Colonic mucosa (tissue), 4 donors: ENCODE measurements around the gene GRIK4. TPM values are rescaled to one million over a fixed set of nuclear protein-coding genes. Genes with fewer than 3 reads are reported as not detected.

ENCODE experiments used
- DNase-seq: peaks from one replicate; pipeline ENCODE4 v3.0.0-alpha.2; 2020
- H3K27ac ChIP-seq: fragments of 200-600 bp; one replicate; pipeline ENCODE4 v1.8.0; 2021
- H3K27me3 ChIP-seq: fragments of 200-600 bp; one replicate; pipeline ENCODE4 v1.8.0; 2021
- H3K36me3 ChIP-seq: fragments of 200-600 bp; one replicate; pipeline ENCODE4 v1.8.0; 2021
- H3K4me1 ChIP-seq: fragments of 200-600 bp; one replicate; pipeline ENCODE4 v1.8.0; 2021; ENCODE audit warnings: mild to moderate bottlenecking
- H3K4me3 ChIP-seq: fragments of 200-600 bp; one replicate; pipeline ENCODE4 v1.8.0; 2021
- H3K9ac ChIP-seq, 2 donors: one replicate each; pipeline ENCODE4 v1.7.0; 2013; ENCODE audit warnings: control low read depth in 2 of 2, low read depth in 2 of 2, low read length in 2 of 2
- H3K9me3 ChIP-seq: fragments of 200-600 bp; one replicate; pipeline ENCODE4 v1.8.0; 2021
- intact Hi-C: fragments of 100-400 bp; cut with DNase I; formaldehyde crosslinking; loops from one replicate; pipeline ENCODE4 v1.14.1; 2022
- total RNA-seq, 2 donors: library from RNA; stranded (reverse); fragmentation: NEBNext Ultra II Directional in 1 of 2; extraction: Animal tissue kit (Norgen Biotek cat#: 25700) in 1 of 2; gene quantifications; one replicate each; pipeline ENCODE4 v1.2.1, GENCODE V29; 2021
- TF ChIP-seq, protein P1 (sequence below): fragments of 200-600 bp; IDR thresholded peaks from one replicate; pipeline ENCODE4 v1.8.0; 2022; ENCODE audit warnings: antibody characterized with exemption, mild to moderate bottlenecking
- donor health status: healthy.
- donor health status: DM: no; HTN: no; CAD: no.
- donor health status: DM: no; HTN: no; CAD: no.

GRIK4 gene
- total RNA-seq, 2 donors from 2014 or later: 0.10 to 0.21 TPM

DNA sequence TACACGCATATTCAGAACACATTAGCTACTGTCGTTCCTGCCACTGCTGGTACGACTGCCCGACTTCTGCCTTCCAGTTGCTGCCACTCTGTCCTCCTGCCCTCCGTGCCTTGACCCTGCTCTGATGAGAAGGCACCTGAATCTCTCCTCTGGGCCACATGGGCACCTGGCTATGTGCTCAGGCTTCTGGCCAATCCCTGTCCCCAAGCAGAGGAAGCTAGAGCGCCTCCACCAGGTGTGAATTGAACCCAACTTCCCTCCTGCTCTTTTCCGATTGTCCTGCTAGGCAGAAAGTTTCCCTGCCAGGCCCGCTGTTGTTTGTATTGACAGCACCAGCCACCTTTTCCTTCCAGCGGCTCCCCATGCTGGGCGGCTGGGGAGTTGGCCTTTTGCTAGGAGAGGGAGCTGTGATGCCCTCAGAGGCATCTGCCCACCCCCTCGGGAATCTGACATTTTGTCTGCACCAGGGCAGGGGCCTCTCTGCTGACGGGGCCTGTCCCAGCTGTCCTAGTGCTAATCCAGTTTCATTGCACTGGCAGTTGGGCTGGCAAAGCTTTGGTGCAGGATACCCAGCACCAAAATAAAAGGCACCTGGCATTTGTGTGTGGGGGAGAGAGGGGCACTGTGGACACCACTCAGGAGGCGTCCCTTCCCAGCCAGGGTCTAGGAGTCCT lies 118.0 kb downstream of the GRIK4 start:
- TF ChIP-seq, protein P1, sequence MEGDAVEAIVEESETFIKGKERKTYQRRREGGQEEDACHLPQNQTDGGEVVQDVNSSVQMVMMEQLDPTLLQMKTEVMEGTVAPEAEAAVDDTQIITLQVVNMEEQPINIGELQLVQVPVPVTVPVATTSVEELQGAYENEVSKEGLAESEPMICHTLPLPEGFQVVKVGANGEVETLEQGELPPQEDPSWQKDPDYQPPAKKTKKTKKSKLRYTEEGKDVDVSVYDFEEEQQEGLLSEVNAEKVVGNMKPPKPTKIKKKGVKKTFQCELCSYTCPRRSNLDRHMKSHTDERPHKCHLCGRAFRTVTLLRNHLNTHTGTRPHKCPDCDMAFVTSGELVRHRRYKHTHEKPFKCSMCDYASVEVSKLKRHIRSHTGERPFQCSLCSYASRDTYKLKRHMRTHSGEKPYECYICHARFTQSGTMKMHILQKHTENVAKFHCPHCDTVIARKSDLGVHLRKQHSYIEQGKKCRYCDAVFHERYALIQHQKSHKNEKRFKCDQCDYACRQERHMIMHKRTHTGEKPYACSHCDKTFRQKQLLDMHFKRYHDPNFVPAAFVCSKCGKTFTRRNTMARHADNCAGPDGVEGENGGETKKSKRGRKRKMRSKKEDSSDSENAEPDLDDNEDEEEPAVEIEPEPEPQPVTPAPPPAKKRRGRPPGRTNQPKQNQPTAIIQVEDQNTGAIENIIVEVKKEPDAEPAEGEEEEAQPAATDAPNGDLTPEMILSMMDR: no peak
- Histone ChIP-seq H3K4me3 (no peak overlapping the region), H3K27me3 (no peaks in the 10 kb centered on the region), H3K4me1 (no peaks in the 10 kb centered on the region), H3K9ac (no peak overlapping the region), H3K36me3 (no peaks in the 10 kb centered on the region), H3K27ac (no peak overlapping the region), H3K9me3 (no peaks in the 10 kb centered on the region)
- no peak for DNase-seq
- intact Hi-C loops: no loop called here

DNA sequence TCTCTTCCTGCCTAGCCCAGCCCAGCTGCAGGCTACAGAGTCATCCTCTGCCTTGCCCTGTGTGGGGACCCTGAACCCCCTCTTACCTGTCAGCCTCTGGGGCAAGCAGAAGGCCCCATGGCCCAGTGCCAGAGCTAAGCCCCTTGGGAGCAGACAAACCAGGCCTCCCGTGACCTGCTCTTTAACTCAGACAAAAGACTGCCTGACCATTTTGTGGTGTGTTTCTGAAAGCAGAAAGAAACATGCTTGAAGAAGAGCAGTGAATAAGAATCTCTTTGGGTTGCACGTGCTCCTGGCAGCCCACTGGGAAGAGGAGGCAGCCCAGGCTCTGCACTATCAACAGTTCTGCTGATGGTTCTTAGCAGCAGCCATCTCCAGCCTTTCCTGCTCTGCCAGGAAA lies 118.6 kb downstream of the GRIK4 start:
- no peak for DNase-seq
- no peak overlapping the region for H3K27ac ChIP-seq
- H3K27me3 ChIP-seq: no peaks in the 10 kb centered on the region
- no peaks in the 10 kb centered on the region for H3K36me3 ChIP-seq
- H3K4me3 ChIP-seq: no peak overlapping the region
- no peaks in the 10 kb centered on the region for H3K4me1 ChIP-seq
- intact Hi-C loops: no loop called here
- TF ChIP-seq, protein P1: no peak
- H3K9me3 ChIP-seq: no peaks in the 10 kb centered on the region
- no peak overlapping the region for H3K9ac ChIP-seq

DNA sequence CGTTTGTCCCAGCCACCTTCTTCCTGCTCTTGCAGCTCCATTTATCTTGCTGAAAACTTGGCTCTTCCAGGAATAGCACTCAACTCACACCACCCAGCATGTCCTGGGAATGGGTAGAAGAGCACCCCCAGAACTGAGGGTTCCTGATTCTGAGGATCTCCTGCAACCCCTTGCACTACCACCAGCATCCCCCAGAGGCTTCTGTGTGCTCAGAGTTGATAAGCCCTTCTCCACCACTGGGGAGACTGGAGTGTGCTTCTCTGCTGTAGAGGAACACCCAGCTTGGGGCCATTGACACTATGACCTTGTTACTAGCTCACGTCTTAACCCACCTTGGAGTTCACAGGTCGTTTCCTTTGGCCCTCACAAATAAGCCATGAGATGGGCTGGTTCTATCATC lies 121.0 kb downstream of the GRIK4 start:
- no peaks in the 10 kb centered on the region for H3K36me3 ChIP-seq
- no peaks in the 10 kb centered on the region for H3K27me3 ChIP-seq
- DNase-seq: no peak
- no peaks in the 10 kb centered on the region for H3K9me3 ChIP-seq
- no peaks in the 10 kb centered on the region for H3K4me1 ChIP-seq
- no peak overlapping the region for H3K9ac ChIP-seq
- TF ChIP-seq, protein P1: no peak
- intact Hi-C loops: no loop called here
- H3K27ac ChIP-seq: no peak overlapping the region
- no peak overlapping the region for H3K4me3 ChIP-seq

DNA sequence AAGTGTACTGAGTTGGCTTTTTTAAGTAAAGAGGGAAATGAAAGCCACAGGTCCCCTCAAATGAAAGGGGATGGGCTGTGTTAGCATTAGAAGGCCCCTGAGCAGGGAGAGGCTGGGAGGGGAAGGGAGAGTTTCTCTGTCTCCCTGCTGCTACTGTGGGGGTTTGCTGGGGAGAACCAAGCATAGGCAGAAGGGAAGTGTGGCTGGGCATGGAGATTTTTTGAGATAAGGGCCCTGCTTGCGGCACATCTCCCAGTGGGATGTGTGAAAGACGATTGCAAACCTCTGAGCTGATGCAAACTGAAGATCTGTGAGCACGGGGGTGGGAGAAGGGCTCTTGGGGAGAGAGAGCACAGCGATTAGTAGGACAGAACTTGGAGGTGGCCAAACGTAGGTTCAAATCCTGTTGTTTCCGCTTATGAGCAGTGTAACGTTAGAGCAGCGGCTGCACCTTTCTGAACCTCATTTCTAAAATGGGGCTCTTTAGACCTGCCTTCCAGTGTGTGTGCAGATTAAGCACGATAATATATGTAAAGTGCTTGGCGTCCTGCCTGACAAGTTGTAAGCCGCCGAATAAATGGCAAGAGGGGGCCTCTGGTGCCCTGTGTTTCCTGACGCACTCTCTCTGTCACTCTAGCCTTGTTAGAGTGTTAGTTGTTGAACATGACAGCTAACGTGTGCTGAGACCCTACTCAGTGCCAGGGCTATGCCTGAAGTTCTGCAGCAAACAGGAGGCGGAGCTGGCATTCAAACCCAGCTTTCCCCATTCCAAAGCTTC lies 122.3 kb downstream of the GRIK4 start:
- TF ChIP-seq, protein P1: no peak

DNA sequence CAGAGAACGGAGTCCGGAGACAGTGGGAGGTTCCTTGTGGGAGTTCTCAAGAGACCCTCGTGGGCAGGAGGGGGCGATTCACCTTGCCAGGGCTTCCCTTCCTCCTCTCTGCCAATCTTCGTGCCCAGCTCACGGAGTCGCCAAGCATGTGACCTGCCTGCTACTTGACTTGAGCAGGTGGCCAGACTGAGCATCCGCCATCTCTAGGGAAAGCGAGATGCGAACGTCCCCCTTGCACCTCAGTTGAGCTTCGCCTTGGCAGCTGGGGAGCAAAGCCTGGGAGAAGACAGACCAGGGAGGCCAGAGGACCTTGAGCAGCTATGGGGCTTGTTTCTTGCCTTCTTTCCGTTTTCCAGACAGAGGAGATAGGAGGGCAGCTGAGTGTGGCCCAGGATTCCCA lies 123.2 kb downstream of the GRIK4 start:
- Histone ChIP-seq H3K27ac (no peak overlapping the region), H3K4me1 (no peaks in the 10 kb centered on the region), H3K9ac (no peak overlapping the region), H3K27me3 (no peaks in the 10 kb centered on the region), H3K4me3 (no peak overlapping the region), H3K36me3 (no peaks in the 10 kb centered on the region), H3K9me3 (no peaks in the 10 kb centered on the region)
- DNase-seq: no peak
- intact Hi-C loops: no loop called here
- TF ChIP-seq, protein P1: no peak

More for the DNA sequence above, 122.3 kb downstream of the GRIK4 start:
- no peak overlapping the region for H3K4me3 ChIP-seq
- no peaks in the 10 kb centered on the region for H3K4me1 ChIP-seq
- H3K36me3 ChIP-seq: no peaks in the 10 kb centered on the region
- H3K27ac ChIP-seq: no peak overlapping the region
- H3K27me3 ChIP-seq: no peaks in the 10 kb centered on the region
- intact Hi-C loops: no loop called here
- DNase-seq: no peak
- H3K9ac ChIP-seq: no peak overlapping the region
- H3K9me3 ChIP-seq: no peaks in the 10 kb centered on the region
